Loucy (cell line): ENCODE measurements around the gene CENPC.
"Not testable (repeated sequence)": the region's sequence is repeated elsewhere in the genome, so short reads cannot be mapped to it uniquely, and the experiment has no call there.

Experiments
- H2AFZ ChIP-seq: fragments of 200-600 bp; sonication (generic); 2 replicates; pipeline ENCODE4 v1.6.0; 2016; ENCODE audit warnings: antibody characterized with exemption, mild to moderate bottlenecking, low read length, moderate library complexity
- H3F3A ChIP-seq: fragments of 200-600 bp; 2 replicates; pipeline ENCODE4 v1.6.0; 2016; ENCODE audit warnings: antibody characterized with exemption, low read depth, mild to moderate bottlenecking
- H3K27me3 ChIP-seq: fragments of 200-600 bp; sonication (generic); 2 replicates; pipeline ENCODE4 v1.6.1; 2014; ENCODE audit warnings: low read length, mild to moderate bottlenecking; ENCODE audit not compliant: insufficient read depth, poor library complexity, severe bottlenecking
- H3K36me3 ChIP-seq: fragments of 200-600 bp; sonication (generic); 2 replicates; pipeline ENCODE4 v1.6.1; 2016; ENCODE audit warnings: low read length; ENCODE audit not compliant: insufficient read depth
- H3K4me1 ChIP-seq: fragments of 200-600 bp; sonication (generic); 2 replicates; pipeline ENCODE4 v1.5.1; 2014; ENCODE audit warnings: low read length, mild to moderate bottlenecking; ENCODE audit not compliant: insufficient read depth, poor library complexity, severe bottlenecking
- H3K4me2 ChIP-seq: fragments of 200-600 bp; sonication (generic); 2 replicates; pipeline ENCODE4 v1.6.0; 2014; ENCODE audit warnings: antibody characterized with exemption, low read length, low read depth, mild to moderate bottlenecking; ENCODE audit not compliant: poor library complexity, severe bottlenecking
- H3K4me3 ChIP-seq: fragments of 200-600 bp; sonication (generic); 2 replicates; pipeline ENCODE4 v1.5.1; 2014; ENCODE audit warnings: low read length, mild to moderate bottlenecking, mixed read lengths; ENCODE audit not compliant: poor library complexity, severe bottlenecking
- H3K79me2 ChIP-seq: fragments of 200-600 bp; sonication (generic); 2 replicates; pipeline ENCODE4 v1.6.1; 2014; ENCODE audit warnings: low read length; ENCODE audit not compliant: insufficient read depth
- H3K9ac ChIP-seq: fragments of 200-600 bp; sonication (generic); 2 replicates; pipeline ENCODE4 v1.6.0; 2014; ENCODE audit warnings: mild to moderate bottlenecking, low read depth, low read length, moderate library complexity; ENCODE audit not compliant: poor library complexity, severe bottlenecking
- H3K9me2 ChIP-seq: fragments of 200-600 bp; sonication (generic); replicated peaks from 2 replicates; pipeline ENCODE4 v1.6.1; 2016; ENCODE audit warnings: low read depth, low read length, mixed read lengths
- H3K9me3 ChIP-seq: fragments of 200-600 bp; sonication (generic); 2 replicates; pipeline ENCODE4 v1.6.1; 2014; ENCODE audit warnings: mild to moderate bottlenecking, antibody characterized with exemption, low read length, low read depth; ENCODE audit not compliant: insufficient read depth
- H4K20me1 ChIP-seq: fragments of 200-600 bp; sonication (generic); 2 replicates; pipeline ENCODE4 v1.6.0; 2014; ENCODE audit warnings: antibody characterized with exemption, low read length, mild to moderate bottlenecking; ENCODE audit not compliant: insufficient read depth, poor library complexity, severe bottlenecking
- EZH2phosphoT487 ChIP-seq: fragments of 200-600 bp; IDR thresholded peaks from 2 replicates; pipeline ENCODE4 v1.6.1; 2018; ENCODE audit warnings: antibody characterized with exemption, mild to moderate bottlenecking, moderate library complexity, borderline replicate concordance
- TF ChIP-seq, protein P1 (sequence below): fragments of 200-600 bp; sonication (generic); conservative IDR thresholded peaks from 2 replicates; pipeline ENCODE4 v1.5.1; 2014; ENCODE audit warnings: mild to moderate bottlenecking, antibody characterized with exemption, low read length

CENPC gene

DNA sequence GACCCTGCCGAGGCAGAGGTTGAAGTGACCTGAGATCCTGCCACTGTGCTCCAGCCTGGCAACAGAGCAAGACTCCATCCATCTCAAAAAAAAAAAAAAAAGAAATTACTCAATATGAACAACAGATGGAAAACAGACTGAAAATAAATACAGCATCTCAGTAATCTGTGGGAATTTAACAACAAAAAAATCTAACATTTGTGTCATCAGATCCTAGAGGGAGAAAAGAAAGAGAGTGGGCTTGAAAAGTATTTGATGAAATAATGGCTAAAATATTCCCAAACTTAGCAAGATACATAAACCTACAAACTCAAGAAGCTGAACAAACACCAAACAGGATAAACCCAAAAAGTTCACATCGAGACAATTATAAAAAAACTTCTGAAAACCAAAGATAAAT lies 84.7 kb downstream of the CENPC start:
- Histone ChIP-seq H3K27me3 (no peaks in the 10 kb centered on the region), H3F3A (no peaks in the 10 kb centered on the region), H3K4me2 (no peak overlapping the region), H3K4me1 (peaks cover 7% of the 10 kb centered on the region), H4K20me1 (no peaks in the 10 kb centered on the region), H3K36me3 (peaks cover 4% of the 10 kb centered on the region; the same call in 1 of the 2 replicates), H3K79me2 (no peaks in the 10 kb centered on the region), H2AFZ (no peak overlapping the region), H3K9me3 (no peaks in the 10 kb centered on the region), H3K9me2 (no peaks in the 10 kb centered on the region), H3K9ac (no peak overlapping the region), H3K4me3 (no peak overlapping the region)
- TF ChIP-seq EZH2phosphoT487: no peak
- TF ChIP-seq, protein P1, sequence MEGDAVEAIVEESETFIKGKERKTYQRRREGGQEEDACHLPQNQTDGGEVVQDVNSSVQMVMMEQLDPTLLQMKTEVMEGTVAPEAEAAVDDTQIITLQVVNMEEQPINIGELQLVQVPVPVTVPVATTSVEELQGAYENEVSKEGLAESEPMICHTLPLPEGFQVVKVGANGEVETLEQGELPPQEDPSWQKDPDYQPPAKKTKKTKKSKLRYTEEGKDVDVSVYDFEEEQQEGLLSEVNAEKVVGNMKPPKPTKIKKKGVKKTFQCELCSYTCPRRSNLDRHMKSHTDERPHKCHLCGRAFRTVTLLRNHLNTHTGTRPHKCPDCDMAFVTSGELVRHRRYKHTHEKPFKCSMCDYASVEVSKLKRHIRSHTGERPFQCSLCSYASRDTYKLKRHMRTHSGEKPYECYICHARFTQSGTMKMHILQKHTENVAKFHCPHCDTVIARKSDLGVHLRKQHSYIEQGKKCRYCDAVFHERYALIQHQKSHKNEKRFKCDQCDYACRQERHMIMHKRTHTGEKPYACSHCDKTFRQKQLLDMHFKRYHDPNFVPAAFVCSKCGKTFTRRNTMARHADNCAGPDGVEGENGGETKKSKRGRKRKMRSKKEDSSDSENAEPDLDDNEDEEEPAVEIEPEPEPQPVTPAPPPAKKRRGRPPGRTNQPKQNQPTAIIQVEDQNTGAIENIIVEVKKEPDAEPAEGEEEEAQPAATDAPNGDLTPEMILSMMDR: no peak

DNA sequence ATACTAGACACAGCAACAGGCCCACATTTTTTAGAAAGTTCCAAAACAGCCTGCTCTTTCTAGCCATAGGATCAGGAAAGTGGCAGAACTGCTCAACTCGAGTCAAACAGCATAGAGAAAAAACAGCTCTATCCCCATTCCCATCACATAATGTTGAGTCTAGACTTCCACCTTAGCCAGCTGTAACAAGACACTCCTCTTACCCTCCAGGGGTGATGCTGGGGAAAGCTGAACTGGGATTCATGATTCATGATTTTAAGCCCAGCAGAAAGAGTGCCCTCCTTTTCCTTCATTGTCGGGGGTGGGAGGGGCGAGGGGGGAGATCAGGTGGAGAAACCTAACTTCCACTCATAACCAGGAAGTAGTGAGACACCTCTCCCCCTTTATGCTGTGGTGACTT lies 86.1 kb downstream of the CENPC start:
- Histone ChIP-seq H3K36me3 (peaks cover 4% of the 10 kb centered on the region; the same call in 1 of the 2 replicates), H3K79me2 (no peaks in the 10 kb centered on the region), H3K9ac (no peak overlapping the region), H3K9me2 (no peaks in the 10 kb centered on the region), H3F3A (no peaks in the 10 kb centered on the region), H3K9me3 (no peaks in the 10 kb centered on the region), H4K20me1 (no peaks in the 10 kb centered on the region), H3K27me3 (no peaks in the 10 kb centered on the region), H3K4me1 (peaks cover 8% of the 10 kb centered on the region), H2AFZ (no peak overlapping the region), H3K4me2 (no peak overlapping the region), H3K4me3 (no peak overlapping the region)
- TF ChIP-seq EZH2phosphoT487: no peak
- TF ChIP-seq, protein P1: no peak

DNA sequence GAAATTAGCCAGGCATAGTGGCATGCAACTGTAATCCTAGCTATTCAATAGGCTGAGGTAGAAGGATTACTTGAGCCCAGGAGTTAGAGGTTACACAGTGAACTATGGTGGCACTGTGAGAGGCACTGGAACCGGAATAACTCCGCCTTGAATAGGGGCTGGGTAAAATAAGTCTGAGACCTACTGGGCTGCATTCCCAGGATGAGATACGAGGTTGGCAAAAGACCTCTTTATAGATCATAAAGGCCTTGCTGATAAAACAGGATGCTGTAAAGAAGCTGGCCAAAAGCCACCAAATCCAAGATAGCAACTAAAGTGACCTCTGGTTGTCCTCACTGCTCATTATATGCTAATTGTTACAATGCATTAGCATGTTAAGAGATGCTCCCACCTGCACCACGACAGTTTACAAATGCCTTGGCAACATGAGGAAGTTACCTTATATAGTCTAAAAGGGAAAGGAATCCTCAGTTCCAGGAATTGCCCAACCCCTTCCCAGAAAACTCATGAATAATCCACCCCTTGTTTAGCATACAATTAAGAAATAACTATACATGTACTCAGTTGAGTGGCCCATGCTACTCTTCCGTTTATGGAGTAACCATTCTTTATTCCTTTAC lies 88.6 kb downstream of the CENPC start:
- Histone ChIP-seq H4K20me1 (no peaks in the 10 kb centered on the region), H3K27me3 (no peaks in the 10 kb centered on the region), H3K9ac (no peak overlapping the region), H3K9me3 (no peaks in the 10 kb centered on the region), H3K4me2 (no peak overlapping the region), H3K4me3 (no peak overlapping the region), H3F3A (no peaks in the 10 kb centered on the region), H3K79me2 (no peaks in the 10 kb centered on the region), H3K36me3 (peaks cover 4% of the 10 kb centered on the region; the same call in 1 of the 2 replicates), H3K9me2 (no peaks in the 10 kb centered on the region), H3K4me1 (peaks cover 15% of the 10 kb centered on the region), H2AFZ (no peak overlapping the region)
- no peak for TF ChIP-seq EZH2phosphoT487
- TF ChIP-seq, protein P1: no peak

DNA sequence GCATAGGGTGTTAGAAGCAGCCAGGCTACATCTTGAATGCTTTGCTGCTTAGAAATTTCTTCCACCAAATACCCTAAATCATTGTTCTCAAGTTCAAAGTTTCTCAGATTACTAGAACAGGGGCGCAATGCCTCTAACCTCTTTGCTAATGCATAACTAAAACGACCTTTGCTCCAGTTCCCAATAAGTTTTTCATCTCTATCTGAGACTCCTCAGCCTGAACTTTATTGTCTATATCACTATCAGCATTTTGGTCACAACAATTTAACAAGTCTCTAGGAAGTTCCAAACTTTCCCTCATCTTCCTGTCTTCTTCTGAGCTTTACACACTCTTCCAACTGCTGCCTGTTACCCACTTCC lies 92.5 kb downstream of the CENPC start:
- H2AFZ ChIP-seq, H3F3A ChIP-seq, H3K27me3 ChIP-seq, H3K36me3 ChIP-seq, H3K9me2 ChIP-seq, H4K20me1 ChIP-seq, H3K4me3 ChIP-seq, H3K9ac ChIP-seq, H3K79me2 ChIP-seq, H3K9me3 ChIP-seq: not testable (repeated sequence)
- peaks cover 15% of the 10 kb centered on the region for H3K4me1 ChIP-seq
- H3K4me2 ChIP-seq: peak overlapping the region; percentile 1
